T follicular helper cell (primary cell): ENCODE results near the gene KCND3.

Experiments used
- DNase-seq: peaks from one replicate; pipeline ENCODE4 v3.0.0-alpha.2; 2020; ENCODE audit warnings: low read depth

Gene KCND3

GRCh38 chr1:111882986-111883560 is 106.4 kb downstream of the KCND3 start:
- no peak for DNase-seq

- DNase-seq: no peak
Measured at GRCh38 chr1:111882559-111882958, 106.9 kb downstream of the KCND3 start.

DNA sequence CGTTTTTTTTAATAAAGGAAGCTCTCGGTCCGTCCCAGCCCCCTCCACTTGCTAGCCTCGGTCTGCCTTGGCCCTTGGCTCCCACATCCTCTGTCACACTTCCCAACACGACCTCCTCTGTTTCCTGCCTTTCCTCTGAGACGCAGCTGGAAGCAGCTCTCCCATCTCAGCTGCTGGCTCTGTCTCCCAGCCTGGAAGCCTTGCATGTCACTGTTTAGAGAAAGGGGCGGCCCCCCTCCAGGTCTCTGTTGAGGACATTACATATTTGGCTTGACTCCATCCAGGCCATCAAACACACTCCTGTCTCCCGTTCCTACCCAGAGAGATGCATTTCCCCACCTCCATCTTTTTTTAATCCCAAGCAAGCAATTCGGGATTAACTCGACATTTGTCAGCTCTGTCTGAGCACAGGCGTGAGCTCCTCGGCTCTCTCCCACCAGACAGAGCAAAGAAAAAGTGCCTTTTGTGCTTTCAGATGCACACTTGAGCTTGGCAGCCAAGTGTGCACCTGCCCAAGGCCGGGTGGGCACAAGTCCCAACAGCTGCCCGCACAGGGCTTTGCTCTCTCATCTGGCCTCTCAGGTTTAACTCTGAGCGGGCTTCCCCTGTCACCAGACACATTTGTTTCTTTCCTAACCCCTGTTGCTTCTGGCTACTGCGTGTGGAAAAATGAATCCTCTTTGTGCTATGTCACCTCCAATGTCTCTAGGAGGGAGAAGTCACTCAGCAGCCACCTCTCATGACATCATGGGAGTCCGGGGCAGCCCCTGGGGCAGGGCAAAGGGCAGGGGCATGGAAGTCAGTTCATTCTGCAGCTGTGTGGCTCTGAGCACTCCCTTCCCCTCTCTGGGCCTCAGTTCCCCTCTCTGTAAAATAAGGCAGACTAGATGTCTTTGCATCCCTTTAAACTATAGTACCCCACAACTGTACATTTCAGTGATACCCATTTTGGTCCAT is 108.3 kb downstream of the KCND3 start:
- no peak for DNase-seq

- DNase-seq: no peak
Measured at GRCh38 chr1:111879081-111879480, 110.4 kb downstream of the KCND3 start.

DNA sequence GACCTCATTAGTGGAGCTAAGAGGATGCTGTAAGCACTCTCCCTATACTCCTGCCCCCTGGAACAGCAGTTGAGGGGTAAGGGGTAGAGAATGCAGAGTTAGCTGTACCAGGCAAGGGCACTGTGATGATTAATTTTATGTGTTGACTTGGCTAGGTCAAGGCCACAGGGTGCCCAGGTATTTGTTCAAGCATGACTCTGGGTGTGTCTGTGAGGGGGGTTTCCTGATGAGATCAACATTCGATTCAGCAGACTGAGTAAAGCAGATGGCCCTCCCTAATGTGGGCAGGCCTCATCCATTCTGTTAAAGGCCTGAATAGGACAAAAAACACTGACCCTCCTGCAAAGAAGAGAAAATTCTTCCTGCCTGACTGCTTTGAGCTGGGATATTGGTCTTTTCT is 110.8 kb downstream of the KCND3 start:
- DNase-seq: no peak

DNA sequence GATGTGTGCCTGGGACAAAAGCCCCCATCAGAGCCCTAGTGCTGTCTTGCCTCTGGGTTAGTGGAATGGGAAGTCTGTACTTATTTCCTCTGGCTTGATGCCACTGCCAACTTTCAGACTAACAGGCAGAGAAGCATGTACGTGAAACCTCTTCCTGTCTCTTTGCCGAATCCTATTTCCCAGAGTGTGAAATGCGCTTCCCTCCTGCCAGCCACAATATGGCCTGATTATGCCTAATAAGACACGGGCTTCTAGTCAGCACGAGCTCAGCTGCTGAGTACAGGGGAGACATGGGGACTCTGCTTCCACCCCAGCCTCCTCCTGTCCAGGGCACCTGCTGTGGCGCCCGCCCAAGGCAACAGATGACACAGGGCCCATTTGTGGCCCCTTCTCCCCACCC is 111.4 kb downstream of the KCND3 start:
- no peak for DNase-seq

- DNase-seq: no peak
Measured at GRCh38 chr1:111876631-111877030, 112.8 kb downstream of the KCND3 start.

- no peak for DNase-seq
Measured at GRCh38 chr1:111875640-111876039, 113.8 kb downstream of the KCND3 start.

- DNase-seq: no peak
Measured at GRCh38 chr1:111873460-111874030, 115.9 kb downstream of the KCND3 start.

- no peak for DNase-seq
Measured at GRCh38 chr1:111870181-111870580, 119.3 kb downstream of the KCND3 start.

DNA sequence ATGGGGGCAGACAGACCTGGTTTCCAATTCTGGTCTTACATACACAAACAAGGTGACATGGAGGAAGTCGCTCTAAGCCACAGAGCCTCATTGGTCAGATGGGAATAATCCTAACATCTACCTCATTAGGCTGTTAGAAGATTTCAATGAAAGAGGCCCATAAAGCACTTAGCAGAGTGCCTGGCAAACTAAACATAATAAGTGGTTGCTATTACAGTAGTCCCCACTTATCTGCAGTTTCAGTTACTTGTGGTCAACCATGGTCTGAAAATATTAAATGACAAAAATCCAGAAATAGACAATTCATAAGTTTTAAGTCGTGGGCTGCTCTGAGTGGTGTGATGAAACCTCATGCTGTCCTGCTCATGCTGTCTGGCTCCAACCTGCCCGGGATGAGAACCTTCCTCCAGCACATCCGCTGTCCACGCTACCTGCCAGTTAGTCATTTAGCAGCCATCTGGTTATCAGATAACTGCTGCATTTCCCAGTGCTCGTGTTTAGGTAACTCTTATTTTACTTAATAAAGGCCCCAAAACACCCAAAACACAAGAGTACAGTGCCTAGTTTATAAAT is 121.5 kb downstream of the KCND3 start:
- no peak for DNase-seq

DNA sequence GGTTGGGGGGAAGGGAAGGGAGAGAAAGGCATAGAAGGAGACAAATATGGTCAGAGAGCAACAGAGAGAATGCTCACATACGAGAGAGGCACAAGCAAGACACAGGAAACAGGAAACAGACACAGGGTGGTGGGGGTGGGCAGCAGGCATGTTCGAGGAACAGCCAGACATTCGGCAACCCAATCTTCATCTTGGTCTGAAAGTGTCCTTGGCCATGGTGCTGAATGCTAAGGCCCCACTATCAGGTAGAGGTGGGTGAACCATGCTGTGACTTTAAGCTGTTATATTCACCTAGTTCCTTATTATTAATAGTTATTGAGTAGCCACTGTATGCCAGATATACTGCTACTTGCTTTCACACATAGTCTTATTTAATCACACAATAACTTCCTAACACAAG is 124.6 kb downstream of the KCND3 start:
- no peak for DNase-seq

DNA sequence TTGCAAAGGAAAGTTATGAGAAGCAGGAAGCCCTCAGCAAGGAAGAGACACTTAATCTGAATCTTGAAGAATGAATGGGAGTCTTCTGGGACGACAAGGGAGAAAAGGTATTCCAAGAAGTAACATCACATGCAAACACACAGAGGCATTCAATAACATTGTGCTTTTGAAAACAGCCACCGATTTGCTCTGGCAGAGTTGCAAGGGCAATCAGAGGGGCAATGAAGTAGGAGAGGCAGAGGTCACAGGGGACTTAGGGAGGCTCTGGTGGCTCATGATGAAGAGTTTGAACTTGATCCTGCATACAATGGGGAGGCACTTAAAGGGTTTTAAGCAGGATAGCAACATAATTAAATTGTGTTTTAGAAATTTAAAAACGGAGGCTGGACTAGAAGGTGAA is 126.1 kb downstream of the KCND3 start:
- DNase-seq: no peak

GRCh38 chr1:111862599-111862998 is 126.9 kb downstream of the KCND3 start:
- DNase-seq: no peak

- no peak for DNase-seq
Measured at GRCh38 chr1:111861523-111861922, 127.9 kb downstream of the KCND3 start.

- no peak for DNase-seq
Measured at GRCh38 chr1:111857194-111857651, 132.2 kb downstream of the KCND3 start.

DNA sequence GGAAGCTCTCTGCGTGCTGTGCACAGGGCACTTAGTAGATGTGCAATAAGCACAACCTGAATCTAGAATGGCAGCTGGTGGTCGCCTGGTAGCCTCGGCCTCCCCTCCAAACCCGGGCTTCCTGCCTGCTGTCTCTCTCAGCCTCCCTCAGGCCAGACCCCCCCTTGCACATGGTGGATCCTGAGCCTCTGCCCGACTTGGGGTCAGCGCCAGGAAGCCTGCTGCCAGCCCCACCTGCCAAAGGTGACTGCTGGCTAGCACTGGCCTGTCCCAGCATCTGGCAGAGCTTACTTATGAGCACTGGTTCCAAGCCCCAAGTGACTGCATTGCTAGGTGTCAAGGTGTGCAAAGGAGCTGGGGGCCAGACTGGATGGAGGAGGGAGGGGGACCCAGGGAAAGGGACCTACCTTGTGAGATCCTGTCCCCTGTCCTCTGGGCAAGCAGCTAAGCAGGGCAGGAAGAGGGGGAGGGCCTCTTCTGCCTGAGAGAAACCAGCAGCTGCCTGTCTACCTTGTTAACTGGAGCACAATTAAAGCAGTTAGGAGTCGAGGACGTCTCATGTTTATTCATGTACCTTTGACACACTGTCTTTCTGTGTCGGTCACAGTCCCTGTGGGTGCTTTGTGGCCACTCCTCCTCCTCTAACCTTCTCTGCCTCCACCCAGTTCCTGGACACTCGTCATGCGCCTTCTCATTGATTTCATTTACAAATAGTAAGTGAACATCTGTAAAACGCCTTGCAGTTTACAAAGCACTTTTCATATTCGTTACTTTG is 132.9 kb downstream of the KCND3 start:
- no peak for DNase-seq

GRCh38 chr1:111855260-111855659 is 134.2 kb downstream of the KCND3 start:
- DNase-seq: no peak

DNA sequence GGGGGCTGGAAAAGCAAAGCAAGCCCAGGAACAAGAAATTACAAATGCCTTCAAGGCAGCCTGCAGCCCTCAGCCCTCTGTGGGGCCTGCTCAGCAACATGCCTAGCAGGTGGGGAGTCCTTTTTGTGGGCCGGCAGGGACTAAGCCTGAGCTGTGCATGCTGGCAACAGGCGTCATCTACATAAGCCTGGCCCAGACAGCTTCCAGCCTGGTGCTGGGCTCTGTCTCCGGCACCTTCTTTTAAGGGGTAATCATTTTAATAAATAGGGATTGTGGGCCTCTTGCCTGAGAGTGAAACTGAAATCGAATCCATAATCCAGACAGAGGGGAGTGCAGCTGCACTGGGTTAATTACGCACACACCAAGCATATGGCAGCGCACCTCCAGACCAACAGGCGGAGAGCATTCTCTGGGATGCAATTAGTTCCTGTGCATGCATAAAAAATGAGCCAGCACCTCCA is 137.2 kb downstream of the KCND3 start:
- DNase-seq: no peak

DNA sequence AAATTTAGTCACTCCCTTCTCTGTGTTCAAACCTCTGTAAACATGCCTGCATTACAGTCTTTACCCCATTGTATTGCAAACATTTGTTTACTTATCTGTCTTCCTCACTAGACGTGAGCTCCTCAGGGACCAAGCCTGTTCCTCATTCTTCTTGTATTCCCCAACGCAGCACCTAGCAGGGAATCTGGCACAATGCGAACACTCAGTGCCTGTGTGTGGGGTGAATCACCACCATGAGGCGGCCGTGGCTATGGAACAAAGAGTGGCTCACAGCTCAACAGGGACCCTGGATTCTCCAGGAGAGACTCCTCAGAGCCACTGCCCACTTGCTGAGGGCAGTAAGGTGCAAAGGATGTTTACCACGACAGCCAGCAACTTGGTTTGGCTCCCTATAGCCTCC is 137.9 kb downstream of the KCND3 start:
- no peak for DNase-seq

DNA sequence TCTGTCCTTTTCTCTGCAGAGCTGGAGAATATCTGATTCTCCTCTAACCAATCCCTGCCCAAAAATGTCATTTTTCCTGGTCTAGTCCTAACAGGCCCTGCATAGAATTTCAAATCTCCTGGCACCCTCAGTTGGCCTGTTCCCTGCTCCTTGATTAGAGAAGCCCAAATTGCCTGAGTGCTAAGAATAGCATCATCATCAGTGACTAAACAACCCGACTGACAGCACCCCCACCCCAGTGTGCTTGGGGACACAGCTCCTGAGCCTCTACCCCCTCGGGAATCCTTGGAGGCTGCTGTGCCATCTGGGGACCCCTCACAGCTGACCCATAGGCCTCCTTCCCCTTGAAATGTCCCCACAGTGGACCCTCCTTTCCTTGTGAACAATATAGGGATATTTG is 139.4 kb downstream of the KCND3 start:
- no peak for DNase-seq
